GM12874 (cell line): ENCODE measurements around the gene PDE4D.

Experiments used
- CTCF ChIP-seq: IDR thresholded peaks from 2 replicates; pipeline ENCODE4 v1.5.1; 2011; ENCODE audit warnings: low read depth, mild to moderate bottlenecking, control low read depth, low read length, moderate library complexity; ENCODE audit not compliant: insufficient read depth

PDE4D gene

GRCh38 chr5:59548807-59549357 is 344.6 kb downstream of the PDE4D start:
- no peak for TF ChIP-seq CTCF

GRCh38 chr5:59547731-59548130 is 345.8 kb downstream of the PDE4D start:
- TF ChIP-seq CTCF, result no peak

GRCh38 chr5:59544573-59544972 is 349.0 kb downstream of the PDE4D start:
- TF ChIP-seq CTCF, result no peak

- no peak for TF ChIP-seq CTCF
These were observed 349.6 kb downstream of the PDE4D start for GRCh38 chr5:59543821-59544442.

- TF ChIP-seq CTCF, result no peak
These were observed 350.4 kb downstream of the PDE4D start for GRCh38 chr5:59542851-59543820.

GRCh38 chr5:59542306-59542705 is 351.2 kb downstream of the PDE4D start:
- no peak for TF ChIP-seq CTCF

- TF ChIP-seq CTCF, result no peak
These were observed 353.2 kb downstream of the PDE4D start for GRCh38 chr5:59540366-59540765.
